NOMO-1 treated with dmso at 0.1 percent for 144 hours (cell line): ENCODE results near the gene RASAL3.
"Not testable (repeated sequence)": the region's sequence is repeated elsewhere in the genome, so short reads cannot be mapped to it uniquely, and the experiment has no call there.

Experiments
- DNase-seq: peaks from one replicate; lab custom pipeline; 2025; ENCODE audit not compliant: unreplicated experiment; lab: John Stamatoyannopoulos, UW

Gene RASAL3

DNA sequence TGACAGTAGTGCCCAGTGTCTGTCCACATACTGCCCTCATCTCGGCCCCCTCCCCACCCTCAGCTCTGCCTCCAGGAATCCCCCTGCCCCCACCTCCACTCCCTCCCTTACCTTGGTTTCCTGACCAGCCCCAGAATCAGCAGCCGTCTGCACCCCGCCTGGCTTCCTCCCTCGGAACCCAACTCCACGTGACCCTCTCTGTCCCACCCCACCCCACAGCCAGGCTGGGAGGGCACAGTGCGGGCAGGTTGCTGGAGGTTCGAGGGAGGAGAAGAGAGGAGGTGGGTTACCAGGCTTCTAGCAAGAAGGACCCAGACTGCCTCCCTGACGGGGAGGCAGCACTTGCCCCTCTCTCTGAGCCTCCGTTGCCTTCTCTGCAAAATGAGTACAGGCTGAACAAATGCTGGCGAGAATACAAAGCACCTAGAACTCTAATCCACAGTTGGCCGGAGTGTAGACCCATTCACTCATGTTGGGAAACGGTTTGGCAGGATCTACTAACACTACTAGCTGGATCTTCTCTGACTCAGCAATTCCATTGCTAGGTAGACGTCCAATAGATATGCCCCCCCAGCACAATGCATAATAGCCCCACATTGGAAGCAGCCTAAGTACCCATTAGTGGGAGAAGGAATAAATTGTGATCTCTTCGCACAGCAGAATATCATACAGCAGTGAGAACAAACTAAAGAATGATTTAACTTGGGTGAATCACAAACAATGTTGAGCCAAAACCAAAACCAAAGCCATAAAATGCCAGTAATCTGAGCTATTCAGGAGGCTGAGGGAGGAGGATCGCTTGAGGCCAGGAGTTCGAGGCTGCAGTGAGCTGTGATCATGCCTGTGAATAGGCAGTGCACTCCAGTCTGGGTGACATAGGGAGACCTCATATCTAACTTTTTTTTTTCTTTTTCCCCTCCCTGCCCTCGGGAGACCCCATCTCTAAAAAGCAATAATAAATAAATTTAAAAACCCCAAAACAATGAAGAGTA lies at the start of gene RASAL3:
Gene RASAL3 (minus strand): TSS at position 151 of the 992 bp plus-strand sequence. CDS start 186 bp downstream, outside the sequence.
- DNase-seq, result peak; percentile 10

- no peak for DNase-seq
These were observed 47.5 kb upstream of the RASAL3 start for GRCh38 chr19:15511671-15512424.

- no peak for DNase-seq
These were observed 43.8 kb upstream of the RASAL3 start, which contains the start of gene CYP4F22 for GRCh38 chr19:15508035-15508710. Gene CYP4F22, plus strand, starts transcription at chr19:15508525. Its CDS starts 16,812 bp downstream, at chr19:15525337.

DNA sequence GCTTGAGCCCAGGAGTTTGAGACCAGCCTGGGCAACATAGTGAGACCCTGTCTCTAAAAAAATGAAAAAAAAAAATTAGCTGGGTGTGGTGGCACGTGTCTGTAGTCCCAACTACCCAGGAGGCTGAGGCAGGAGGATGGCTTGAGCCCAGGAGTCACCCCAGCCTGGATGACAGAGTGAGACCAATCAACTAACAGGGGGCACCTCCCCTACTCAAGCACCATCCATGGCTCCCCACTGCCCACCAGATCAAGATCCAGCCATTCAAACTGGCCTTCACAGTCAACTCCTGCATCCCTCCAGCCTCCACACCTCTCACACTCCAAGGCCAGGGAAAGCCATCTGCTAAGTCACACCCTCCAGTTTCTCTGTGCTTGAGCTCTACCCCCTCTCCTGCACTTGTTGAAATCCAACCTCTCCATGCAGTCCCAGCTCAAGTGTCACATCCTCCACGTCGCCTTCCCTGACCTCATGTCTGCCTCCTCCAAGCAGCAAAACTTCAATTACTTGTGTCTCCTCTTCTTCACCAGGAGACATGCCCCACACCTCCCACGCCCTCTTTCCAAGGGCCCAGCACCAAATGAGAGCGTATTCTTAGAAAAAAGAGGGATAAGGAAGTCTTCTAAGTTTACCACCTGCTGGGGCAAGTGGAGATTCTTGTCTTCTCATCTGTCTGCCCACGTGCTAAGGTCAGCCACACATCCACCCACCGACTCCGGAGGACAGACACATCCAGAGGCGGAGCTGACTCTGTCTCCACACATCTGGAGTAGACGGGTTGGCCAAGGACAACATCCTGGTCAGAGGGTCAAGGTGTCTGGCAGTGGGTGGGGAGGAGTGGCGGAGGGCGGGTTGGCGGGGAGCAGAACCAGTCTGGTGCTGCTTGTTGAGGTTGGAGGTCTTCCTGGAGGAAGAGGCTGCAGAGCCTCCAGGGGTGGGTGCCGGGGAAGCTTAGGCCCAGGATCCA lies 43.0 kb upstream of the RASAL3 start:
- no peak for DNase-seq

DNA sequence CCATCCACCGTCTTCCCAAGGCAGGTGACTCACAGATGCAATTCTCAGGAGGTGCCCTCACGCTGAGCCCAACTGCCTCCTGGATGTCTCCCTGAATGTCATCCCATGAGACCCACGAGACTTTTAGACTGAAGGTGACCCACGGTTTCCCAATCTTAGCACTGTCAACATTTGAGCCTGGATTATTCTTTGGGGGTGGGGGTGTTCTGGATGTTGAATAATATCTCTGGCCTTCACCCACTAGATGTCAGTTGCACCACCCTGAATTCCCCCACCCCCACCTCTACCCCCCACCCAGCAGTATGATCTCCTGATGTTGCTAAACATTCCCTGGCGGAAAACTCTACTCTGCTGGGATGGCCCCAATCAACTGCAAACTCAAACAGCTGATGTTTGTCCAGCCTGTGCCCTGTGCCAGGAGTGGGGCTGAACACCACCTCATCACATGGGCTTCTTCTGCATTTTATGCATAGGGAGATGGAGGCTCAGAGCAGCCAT lies 41.8 kb upstream of the RASAL3 start:
- DNase-seq, result no peak

- DNase-seq, result no peak
These were observed 37.9 kb upstream of the RASAL3 start for GRCh38 chr19:15502264-15502663.

DNA sequence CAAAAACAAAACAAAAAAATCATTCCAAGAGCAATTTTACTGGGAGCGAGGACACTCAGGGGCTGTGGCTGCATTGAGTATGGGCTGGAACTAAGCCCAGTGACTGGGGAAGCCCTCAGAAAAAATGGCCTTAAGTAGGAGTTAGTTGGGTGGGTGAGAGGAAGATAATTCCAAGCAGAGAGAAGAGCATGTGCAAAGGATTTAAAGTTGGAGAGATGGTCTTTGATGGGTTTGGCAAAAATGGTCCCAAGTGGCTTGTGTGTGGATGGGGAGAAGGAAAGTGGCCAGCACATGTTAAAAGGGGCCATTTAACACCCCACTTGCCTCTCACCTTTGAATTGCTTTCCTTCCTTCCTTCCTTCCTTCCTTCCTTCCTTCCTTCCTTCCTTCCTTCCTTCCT lies 37.3 kb upstream of the RASAL3 start:
- no peak for DNase-seq

GRCh38 chr19:15498910-15499309 lies 34.6 kb upstream of the RASAL3 start:
- DNase-seq, result no peak

DNA sequence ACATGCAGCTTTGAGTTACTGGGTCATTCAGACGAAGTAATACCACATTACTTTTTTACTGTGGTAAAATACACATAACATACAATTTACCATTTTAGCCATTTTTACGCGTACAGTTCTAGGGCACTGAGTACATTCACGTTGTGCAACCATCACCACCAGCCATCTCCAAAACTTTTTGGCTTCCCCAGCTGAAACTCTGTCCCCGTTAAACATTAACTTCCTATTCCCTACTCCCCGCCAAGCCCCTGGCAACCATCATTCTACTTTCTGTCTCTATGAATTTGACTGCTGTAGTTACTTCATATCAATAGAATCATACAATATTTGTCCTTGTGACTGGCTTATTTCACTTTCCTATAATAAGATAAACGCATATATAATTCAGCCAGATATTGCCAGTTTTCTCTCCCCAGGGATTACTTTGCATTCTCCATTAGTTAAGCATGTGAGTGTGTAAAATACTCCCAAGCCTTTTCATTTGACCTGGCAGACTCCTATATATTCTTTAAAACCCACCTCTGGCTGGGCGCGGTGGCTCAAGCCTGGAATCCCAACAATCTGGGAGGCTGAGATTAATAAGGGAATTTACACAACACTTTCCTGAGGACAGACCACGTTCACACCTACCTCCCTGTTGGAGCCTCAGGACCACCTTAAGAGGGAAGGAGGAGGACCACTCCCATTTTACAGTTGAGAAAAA lies 34.0 kb upstream of the RASAL3 start:
- DNase-seq, result no peak

GRCh38 chr19:15495151-15495550 lies 30.8 kb upstream of the RASAL3 start:
- DNase-seq, result no peak

DNA sequence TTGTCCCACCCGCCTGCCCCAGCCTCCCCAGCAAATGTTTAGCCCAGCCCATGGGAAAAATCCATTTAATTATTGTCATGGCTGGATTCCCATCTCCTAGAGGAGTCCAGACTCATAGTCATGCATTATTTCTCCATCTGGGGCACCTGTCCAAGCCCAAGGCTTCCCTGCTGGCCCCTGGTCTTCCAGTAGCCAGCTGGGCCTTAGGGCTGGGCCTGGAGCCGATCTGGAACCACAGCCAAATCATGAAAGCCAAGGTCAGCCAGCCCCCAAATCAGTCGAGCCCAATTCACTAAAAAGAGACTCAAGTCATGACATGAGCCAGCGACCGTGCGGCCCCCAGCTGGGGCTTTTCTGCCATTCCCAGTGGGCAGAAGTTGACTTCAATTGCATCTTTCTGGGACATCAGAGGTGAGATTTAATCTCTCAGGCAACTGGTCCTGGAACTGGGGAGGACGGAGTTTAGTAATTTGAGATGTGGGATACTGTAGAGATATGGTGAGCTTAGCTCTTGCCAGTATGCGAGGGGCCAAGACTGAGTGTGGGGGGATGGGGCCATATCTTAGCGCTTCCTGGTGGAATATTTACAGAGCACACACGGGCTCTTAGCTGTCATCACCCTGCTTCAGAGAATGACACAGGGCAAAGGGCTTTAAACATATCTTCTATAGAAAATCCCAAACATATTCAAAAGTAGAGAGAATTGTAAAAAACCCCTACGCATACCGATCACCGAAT lies 24.3 kb upstream of the RASAL3 start:
- no peak for DNase-seq

GRCh38 chr19:15487038-15487437 lies 22.7 kb upstream of the RASAL3 start:
- no peak for DNase-seq

GRCh38 chr19:15485768-15486167 lies 21.4 kb upstream of the RASAL3 start:
- not testable (repeated sequence) for DNase-seq

GRCh38 chr19:15480996-15481395 lies 16.7 kb upstream of the RASAL3 start:
- not testable (repeated sequence) for DNase-seq

GRCh38 chr19:15479391-15480345 lies 15.3 kb upstream of the RASAL3 start, which contains the start of gene PGLYRP2:
Gene PGLYRP2, minus strand, starts transcription at chr19:15479501. Its CDS starts 130 bp downstream, at chr19:15479371.
- DNase-seq, result no peak

DNA sequence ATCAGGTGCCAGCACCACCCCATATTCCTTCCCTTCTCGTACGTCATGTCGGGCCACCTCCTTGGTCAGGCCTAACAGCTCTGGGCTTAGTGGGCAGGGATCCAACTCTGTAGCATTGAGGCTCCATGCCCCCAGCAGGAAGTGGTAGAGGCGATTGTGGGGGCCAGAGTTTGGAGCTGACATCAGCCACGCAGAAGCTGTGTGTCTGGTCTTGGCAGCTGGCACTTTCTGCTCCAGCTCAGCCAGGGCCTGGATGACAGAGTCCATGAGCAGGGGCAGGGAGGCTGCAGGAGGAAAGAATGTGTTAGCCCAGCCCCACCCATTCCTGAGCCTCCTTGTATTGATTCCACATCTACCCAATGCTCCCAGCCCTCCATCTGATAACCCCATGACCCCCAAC lies 12.0 kb upstream of the RASAL3 start:
- DNase-seq, result no peak

DNA sequence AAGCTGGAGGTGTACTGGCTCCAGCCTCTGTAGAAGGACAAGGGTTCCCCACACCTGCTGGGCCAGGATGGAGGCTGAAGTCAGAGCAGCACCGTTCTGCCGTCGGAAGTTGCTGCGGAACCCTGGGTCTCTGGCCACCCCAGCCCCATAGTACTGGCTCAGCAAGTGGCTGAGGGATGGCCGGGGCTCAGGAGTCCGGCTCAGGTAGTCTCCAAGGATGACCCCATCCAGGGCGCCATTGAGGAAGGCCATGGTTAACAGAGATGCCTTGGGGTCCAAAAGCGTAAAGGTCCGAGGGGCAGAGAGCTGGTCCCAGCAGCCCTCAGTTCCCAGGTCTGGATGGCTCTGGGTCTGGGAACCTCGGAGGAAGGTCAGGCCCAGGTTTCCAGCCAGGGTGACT lies 11.3 kb upstream of the RASAL3 start:
- no peak for DNase-seq
